CD4-positive, alpha-beta memory T cell (primary cell): ENCODE data around the gene SLC22A6. TPM values are rescaled to one million over a fixed set of nuclear protein-coding genes. Genes with fewer than 3 reads are reported as not detected.

ENCODE experiments used
- CTCF ChIA-PET: fragments of 350-600 bp; sonication (Branson Sonifier 250); formaldehyde crosslinking; loops from one replicate; lab custom pipeline; 2021; ENCODE audit warnings: inconsistent platforms; ENCODE audit not compliant: partially characterized antibody; lab: Charles Lee
- POLR2A ChIA-PET: fragments of 350-600 bp; sonication (Branson Sonifier 250); formaldehyde crosslinking; loops from one replicate; lab custom pipeline; 2021; ENCODE audit not compliant: partially characterized antibody; lab: Charles Lee
- DNase-seq, 5 donors: peaks; one replicate each; pipeline versions ENCODE4 v3.0.0 to v3.0.0-alpha.2; 2020 to 2022; ENCODE audit warnings: mixed read lengths in 1 of 5
- H3K27ac ChIP-seq: one replicate; pipeline ENCODE4 v1.7.0; 2013; ENCODE audit warnings: low read depth, low read length
- H3K27me3 ChIP-seq: 2 replicates; pipeline ENCODE4 v1.7.0; 2013; ENCODE audit warnings: mild to moderate bottlenecking, low read length, moderate library complexity; ENCODE audit not compliant: insufficient read depth
- H3K36me3 ChIP-seq: 2 replicates; pipeline ENCODE4 v1.7.0; 2013; ENCODE audit warnings: mild to moderate bottlenecking, low read length, moderate library complexity; ENCODE audit not compliant: insufficient read depth
- H3K4me1 ChIP-seq: 2 replicates; pipeline ENCODE4 v1.7.0; 2013; ENCODE audit warnings: mild to moderate bottlenecking, low read length, moderate library complexity; ENCODE audit not compliant: insufficient read depth
- H3K4me3 ChIP-seq, 2 donors: one replicate each; pipeline ENCODE4 v1.7.0; 2013; ENCODE audit warnings: low read length in 2 of 2, mild to moderate bottlenecking in 1 of 2
- H3K9me3 ChIP-seq, 2 donors: one replicate each; pipeline ENCODE4 v1.7.0; 2013; ENCODE audit warnings: low read length in 2 of 2, control low read depth in 1 of 2; ENCODE audit not compliant: control insufficient read depth in 1 of 2
- H3K27ac Mint-ChIP-seq, 7 donors: one replicate each; pipeline ENCODE4 v1.8.0; 2020 to 2021; ENCODE audit warnings: mixed read lengths in 7 of 7, mild to moderate bottlenecking in 6 of 7, inconsistent platforms in 3 of 7, moderate library complexity in 3 of 7
- H3K27me3 Mint-ChIP-seq, 2 donors: one replicate each; pipeline ENCODE4 v1.8.0; 2020 to 2021; ENCODE audit warnings: mixed read lengths in 2 of 2
- H3K36me3 Mint-ChIP-seq, 2 donors: one replicate each; pipeline ENCODE4 v1.8.0; 2020 to 2021; ENCODE audit warnings: mixed read lengths in 2 of 2, inconsistent platforms in 1 of 2, mild to moderate bottlenecking in 1 of 2
- H3K4me1 Mint-ChIP-seq, 4 donors: one replicate each; pipeline ENCODE4 v1.8.0; 2020 to 2021; ENCODE audit warnings: mixed read lengths in 4 of 4, mild to moderate bottlenecking in 1 of 4
- H3K4me3 Mint-ChIP-seq, 8 donors: one replicate each; pipeline ENCODE4 v1.8.0; 2020 to 2021; ENCODE audit warnings: mixed read lengths in 8 of 8, mild to moderate bottlenecking in 7 of 8, moderate library complexity in 6 of 8, inconsistent platforms in 3 of 8
- H3K9me3 Mint-ChIP-seq, 8 donors: one replicate each; pipeline ENCODE4 v1.8.0; 2020 to 2021; ENCODE audit warnings: mixed read lengths in 8 of 8, mild to moderate bottlenecking in 5 of 8, inconsistent platforms in 3 of 8, moderate library complexity in 1 of 8
- intact Hi-C: fragments of 100-400 bp; cut with micrococcal nuclease; formaldehyde crosslinking; loops from one replicate; pipeline ENCODE4 v1.15.1; 2023
- polyA plus RNA-seq, 2 donors: library from polyadenylated mRNA; unstranded; fragments of 300-500 nt; fragmentation: Illumina TruSeq; gene quantifications; one replicate each; pipeline ENCODE4 v1.2.3, GENCODE V29; 2021
- total RNA-seq, 2 experiments: library from RNA; stranded (reverse); gene quantifications; one replicate each; pipeline ENCODE4 v1.2.3, GENCODE V29; 2021

The SLC22A6 gene
- total and polyA plus RNA-seq, 4 experiments from 2014 or later: not detected

DNA sequence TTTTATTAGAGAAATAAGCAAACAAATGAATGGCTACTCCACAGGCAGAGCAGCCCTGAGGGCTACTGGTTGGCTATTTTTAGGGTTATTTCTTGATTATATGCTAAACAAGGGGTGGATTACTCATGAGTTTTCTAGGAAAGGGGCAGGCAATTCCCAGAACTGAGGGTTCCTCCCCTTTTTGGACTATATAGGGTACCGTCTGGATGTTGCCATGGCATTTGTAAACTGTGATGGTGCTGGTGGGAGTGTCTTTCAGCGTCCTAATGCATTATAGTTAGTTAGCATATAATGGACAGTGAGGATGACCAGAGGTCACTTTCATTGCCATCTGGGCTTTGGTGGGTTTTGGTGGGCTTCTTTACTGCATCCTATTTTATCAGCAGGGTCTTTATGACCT, 19.2 kb downstream of the SLC22A6 start:
- intact Hi-C loops: no loop called here
- Histone ChIP-seq H3K4me1 (no peaks in the 10 kb centered on the region), H3K27me3 (no peaks in the 10 kb centered on the region), H3K4me3 (no peak overlapping the region), H3K27ac (no peak overlapping the region), H3K9me3 (no peaks in the 10 kb centered on the region), H3K36me3 (no peaks in the 10 kb centered on the region)
- no peaks in the 10 kb centered on the region for H3K4me1 Mint-ChIP-seq
- peaks cover 19 to 29% of the 10 kb centered on the region in 2 donors for H3K27me3 Mint-ChIP-seq
- peaks cover 0 to 3% of the 10 kb centered on the region in 2 donors for H3K36me3 Mint-ChIP-seq
- no peak overlapping the region for H3K27ac Mint-ChIP-seq
- ChIA-PET POLR2A (no interaction called here), CTCF (no interaction called here)
- peaks cover 0 to 9% (median 2%) of the 10 kb centered on the region in 8 donors for H3K9me3 Mint-ChIP-seq
- no peak for DNase-seq
- no peak overlapping the region for H3K4me3 Mint-ChIP-seq

DNA sequence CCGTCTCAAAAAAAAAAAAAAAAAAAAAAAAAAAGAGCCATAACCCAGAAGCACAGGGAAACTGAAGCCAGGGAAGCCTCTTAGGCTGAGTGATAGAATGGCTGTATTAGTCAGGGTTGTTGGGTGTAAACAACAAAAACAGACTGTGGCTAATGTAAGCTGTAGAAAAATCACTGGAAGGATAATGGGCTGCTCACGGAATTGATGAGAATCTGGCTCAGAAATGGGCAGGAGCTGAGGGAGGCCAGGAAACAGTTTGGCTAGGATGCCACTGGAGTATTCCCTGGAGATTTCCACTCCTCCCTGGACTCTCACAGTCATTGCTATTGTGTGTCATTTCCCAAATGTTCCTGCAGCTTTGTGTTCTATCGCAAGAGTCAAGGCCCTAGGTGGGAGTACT, 22.4 kb downstream of the SLC22A6 start:
- ChIA-PET CTCF (no interaction called here), POLR2A (no interaction called here)
- Histone ChIP-seq H3K4me3 (no peak overlapping the region), H3K27ac (no peak overlapping the region), H3K27me3 (no peaks in the 10 kb centered on the region), H3K36me3 (no peaks in the 10 kb centered on the region), H3K4me1 (no peaks in the 10 kb centered on the region), H3K9me3 (no peaks in the 10 kb centered on the region)
- intact Hi-C loops: no loop called here
- Mint-ChIP-seq H3K9me3 (peaks cover 0 to 6% (median under 1%) of the 10 kb centered on the region in 8 donors), H3K27me3 (peaks cover 9 to 26% of the 10 kb centered on the region in 2 donors), H3K4me1 (peaks cover 0 to 10% (median 5%) of the 10 kb centered on the region in 4 donors), H3K4me3 (no peak overlapping the region), H3K36me3 (peaks cover 0 to 3% of the 10 kb centered on the region in 2 donors), H3K27ac (no peak overlapping the region)
- no peak for DNase-seq

DNA sequence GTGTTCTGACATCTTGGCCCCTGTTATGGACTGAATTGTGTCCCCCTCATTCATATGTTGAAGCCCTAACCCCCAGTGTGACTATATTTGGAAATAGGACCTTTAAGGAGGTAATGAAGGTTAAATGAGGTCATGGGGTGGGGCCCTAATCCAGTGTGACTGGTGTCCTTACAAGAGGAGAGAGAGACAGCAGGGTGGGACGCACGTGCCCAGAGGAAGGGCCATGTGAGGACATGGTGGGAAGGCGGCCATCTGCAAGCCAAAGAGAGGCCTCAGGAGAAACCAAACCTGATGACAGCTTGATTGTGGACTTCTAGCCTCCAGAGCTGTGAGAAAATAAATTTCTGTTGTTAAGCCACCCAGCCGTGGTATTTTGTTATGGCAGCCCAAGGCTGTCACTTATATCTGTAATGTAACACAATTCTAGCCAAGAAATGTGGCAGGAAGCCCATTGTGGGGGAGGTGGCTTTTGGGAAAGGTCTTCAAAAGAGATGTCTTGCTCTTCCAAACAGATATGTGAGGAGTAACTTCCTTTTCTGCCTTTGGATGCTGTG, 23.7 kb downstream of the SLC22A6 start:
- Mint-ChIP-seq H3K36me3 (no peaks in the 10 kb centered on the region), H3K4me1 (peaks cover 0 to 10% (median 5%) of the 10 kb centered on the region in 4 donors), H3K27ac (no peak overlapping the region), H3K4me3 (no peak overlapping the region), H3K9me3 (no peaks in the 10 kb centered on the region), H3K27me3 (peaks cover 10 to 23% of the 10 kb centered on the region in 2 donors)
- Histone ChIP-seq H3K4me3 (no peak overlapping the region), H3K27ac (no peak overlapping the region), H3K27me3 (no peaks in the 10 kb centered on the region), H3K9me3 (no peaks in the 10 kb centered on the region), H3K4me1 (no peaks in the 10 kb centered on the region), H3K36me3 (no peaks in the 10 kb centered on the region)
- POLR2A ChIA-PET: no interaction called here
- CTCF ChIA-PET: no interaction called here
- intact Hi-C loops: no loop called here
- no peak for DNase-seq

DNA sequence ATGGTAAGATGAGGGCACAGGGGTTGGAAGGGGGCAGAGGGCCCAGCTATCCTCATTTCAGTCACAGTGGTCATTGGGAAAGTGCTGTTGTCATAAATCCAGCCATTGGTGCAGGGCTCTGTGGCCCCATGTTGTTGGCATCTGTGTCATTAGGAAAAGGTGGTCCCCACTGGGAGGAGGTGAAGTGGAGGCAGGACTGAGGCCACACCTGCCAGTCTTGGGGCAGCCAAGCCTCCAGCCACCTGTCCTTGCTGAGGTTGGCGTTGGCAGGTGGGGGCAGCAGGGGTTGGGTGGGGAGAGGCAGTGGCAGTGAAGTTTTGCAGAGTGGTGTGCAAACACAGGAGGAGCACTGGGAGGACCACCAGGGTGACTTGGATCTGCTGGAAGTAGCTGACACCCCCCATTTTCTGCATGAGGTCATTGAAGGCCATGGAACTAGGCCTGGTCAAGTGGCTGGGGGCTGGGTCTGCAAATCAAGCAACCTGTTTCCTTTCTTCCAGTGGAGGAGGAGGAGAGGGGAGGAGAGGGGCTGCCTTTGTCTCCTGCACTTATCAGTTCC, 25.3 kb downstream of the SLC22A6 start:
- no peak for DNase-seq
- no peaks in the 10 kb centered on the region for H3K36me3 Mint-ChIP-seq
- H3K27ac ChIP-seq: no peak overlapping the region
- intact Hi-C loops: no loop called here
- no peaks in the 10 kb centered on the region for H3K9me3 ChIP-seq
- no peak overlapping the region for H3K4me3 ChIP-seq
- H3K4me1 Mint-ChIP-seq: peaks cover 0 to 10% (median 5%) of the 10 kb centered on the region in 4 donors
- no peaks in the 10 kb centered on the region for H3K27me3 ChIP-seq
- ChIA-PET CTCF (no interaction called here), POLR2A (no interaction called here)
- H3K27me3 Mint-ChIP-seq: peaks cover 7 to 15% of the 10 kb centered on the region in 2 donors
- H3K36me3 ChIP-seq: no peaks in the 10 kb centered on the region
- no peak overlapping the region for H3K27ac Mint-ChIP-seq
- H3K9me3 Mint-ChIP-seq: no peaks in the 10 kb centered on the region
- no peak overlapping the region for H3K4me3 Mint-ChIP-seq
- no peaks in the 10 kb centered on the region for H3K4me1 ChIP-seq

DNA sequence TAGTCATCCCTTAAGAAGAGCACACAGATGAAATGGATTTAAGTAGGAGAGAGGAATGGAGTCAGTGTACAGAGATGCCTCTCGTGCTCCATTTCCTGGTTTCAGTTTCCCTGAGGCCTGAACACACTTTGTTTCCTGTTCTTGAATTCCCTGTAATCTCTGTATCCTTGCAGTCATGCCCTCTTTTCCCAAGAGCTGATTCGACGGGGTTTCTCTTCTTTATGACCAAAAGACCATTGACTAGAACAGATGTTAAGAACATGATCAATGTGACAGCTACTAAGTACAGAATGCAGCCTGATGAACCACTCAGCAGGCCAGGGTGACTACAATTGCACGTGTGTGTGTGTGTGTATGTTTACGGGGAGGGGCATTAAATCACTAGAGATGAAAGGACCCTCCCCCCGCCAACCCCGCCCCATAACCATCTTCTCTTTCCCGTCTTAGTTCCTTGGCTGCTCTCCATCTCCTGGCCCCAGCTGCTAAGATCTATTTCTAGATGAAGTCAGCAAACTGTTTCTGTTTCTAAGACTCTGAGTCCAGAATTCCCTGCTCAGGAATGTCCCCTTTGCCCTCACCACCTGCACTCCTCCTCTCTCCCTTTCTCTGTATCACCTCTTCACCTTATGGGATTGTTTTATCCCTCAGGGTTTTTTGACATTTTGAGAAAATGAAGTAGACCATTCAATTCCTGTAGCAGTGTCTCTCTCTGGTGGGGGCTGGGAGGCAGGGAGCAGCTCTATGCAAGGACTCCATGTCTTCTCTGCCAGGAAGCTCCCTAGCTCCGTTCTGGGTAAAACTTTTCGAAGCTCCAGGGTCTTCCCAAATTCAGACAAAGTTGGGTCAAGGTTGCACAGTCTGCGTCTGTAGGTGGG, 26.0 kb downstream of the SLC22A6 start:
- no peak overlapping the region for H3K4me3 Mint-ChIP-seq
- peaks cover 8 to 14% of the 10 kb centered on the region in 2 donors for H3K27me3 Mint-ChIP-seq
- H3K9me3 ChIP-seq: no peaks in the 10 kb centered on the region
- CTCF ChIA-PET: no interaction called here
- no peaks in the 10 kb centered on the region for H3K27me3 ChIP-seq
- intact Hi-C loops: no loop called here
- H3K36me3 Mint-ChIP-seq: no peaks in the 10 kb centered on the region
- H3K9me3 Mint-ChIP-seq: no peaks in the 10 kb centered on the region
- H3K27ac ChIP-seq: no peak overlapping the region
- POLR2A ChIA-PET: no interaction called here
- H3K36me3 ChIP-seq: no peaks in the 10 kb centered on the region
- no peaks in the 10 kb centered on the region for H3K4me1 ChIP-seq
- H3K4me3 ChIP-seq: no peak overlapping the region
- no peak for DNase-seq
- H3K27ac Mint-ChIP-seq: peak overlapping the region in 2 of 7 donors; percentile 5 to 46
- H3K4me1 Mint-ChIP-seq: peaks cover 0 to 10% (median 5%) of the 10 kb centered on the region in 4 donors

DNA sequence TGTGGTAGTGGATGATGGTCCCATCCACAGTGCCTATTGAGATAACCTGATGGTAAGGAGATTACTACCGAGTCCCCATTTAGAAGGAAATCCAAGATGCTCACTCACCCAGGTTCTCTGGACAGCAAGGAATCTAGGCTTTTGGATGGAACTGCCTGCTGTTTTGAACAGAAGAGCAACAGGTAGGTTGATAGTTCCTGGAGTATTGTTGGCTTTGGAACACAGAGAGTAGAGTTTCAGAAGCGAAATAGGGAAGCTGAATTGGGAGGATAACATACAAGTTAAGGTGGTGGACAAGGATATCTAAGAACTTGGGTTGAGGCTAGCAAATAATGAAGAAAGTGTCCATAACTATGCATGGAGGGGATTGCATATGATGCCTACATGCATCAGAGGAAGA, 27.6 kb downstream of the SLC22A6 start:
- H3K27me3 Mint-ChIP-seq: peaks cover 8 to 13% of the 10 kb centered on the region in 2 donors
- CTCF ChIA-PET: no interaction called here
- H3K4me3 Mint-ChIP-seq: no peak overlapping the region

DNA sequence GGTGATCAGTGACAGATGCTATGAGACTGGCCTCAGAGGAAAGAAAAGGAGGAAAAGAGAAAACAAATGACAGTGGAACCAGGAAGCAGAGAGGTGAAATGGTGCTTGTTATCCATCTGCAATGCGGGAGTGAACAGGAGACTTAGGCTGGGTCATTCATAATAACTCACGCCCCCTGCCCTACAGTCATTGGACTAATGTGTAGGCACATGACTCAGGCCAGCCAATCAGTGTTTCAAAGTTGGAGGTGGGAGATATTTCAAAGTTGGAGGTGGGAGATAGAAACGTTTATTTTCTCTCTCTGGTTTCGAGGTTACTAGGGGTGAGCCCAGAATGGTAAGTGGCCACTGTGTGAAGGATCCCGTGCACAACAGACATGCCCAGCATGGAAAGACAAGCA, 30.3 kb downstream of the SLC22A6 start:
- Mint-ChIP-seq H3K4me3 (no peak overlapping the region), H3K36me3 (no peaks in the 10 kb centered on the region), H3K9me3 (no peaks in the 10 kb centered on the region), H3K4me1 (peaks cover 0 to 10% (median 5%) of the 10 kb centered on the region in 4 donors), H3K27me3 (peaks cover 9 to 17% of the 10 kb centered on the region in 2 donors), H3K27ac (no peak overlapping the region)
- intact Hi-C loops: no loop called here
- ChIA-PET CTCF (no interaction called here), POLR2A (no interaction called here)
- no peaks in the 10 kb centered on the region for H3K36me3 ChIP-seq
- no peaks in the 10 kb centered on the region for H3K27me3 ChIP-seq
- no peak overlapping the region for H3K27ac ChIP-seq
- H3K4me1 ChIP-seq: no peaks in the 10 kb centered on the region
- no peak for DNase-seq
- no peak overlapping the region for H3K4me3 ChIP-seq
- H3K9me3 ChIP-seq: no peaks in the 10 kb centered on the region

More for the DNA sequence above, 27.6 kb downstream of the SLC22A6 start:
- Histone ChIP-seq H3K36me3 (no peaks in the 10 kb centered on the region), H3K9me3 (no peaks in the 10 kb centered on the region), H3K4me1 (no peaks in the 10 kb centered on the region), H3K27ac (no peak overlapping the region), H3K27me3 (no peaks in the 10 kb centered on the region), H3K4me3 (no peak overlapping the region)
- POLR2A ChIA-PET: no interaction called here
- H3K27ac Mint-ChIP-seq: no peak overlapping the region
- intact Hi-C loops: no loop called here
- no peak for DNase-seq
- H3K9me3 Mint-ChIP-seq: no peaks in the 10 kb centered on the region
- no peaks in the 10 kb centered on the region for H3K36me3 Mint-ChIP-seq
- peaks cover 0 to 10% (median 5%) of the 10 kb centered on the region in 4 donors for H3K4me1 Mint-ChIP-seq
